Bone marrow (tissue), 2 donors: ENCODE data around the gene TFEB.

Experiments used
- DNase-seq, 2 donors: peaks; one replicate each; lab custom pipeline; 2025; lab: John Stamatoyannopoulos, UW

The TFEB gene

DNA sequence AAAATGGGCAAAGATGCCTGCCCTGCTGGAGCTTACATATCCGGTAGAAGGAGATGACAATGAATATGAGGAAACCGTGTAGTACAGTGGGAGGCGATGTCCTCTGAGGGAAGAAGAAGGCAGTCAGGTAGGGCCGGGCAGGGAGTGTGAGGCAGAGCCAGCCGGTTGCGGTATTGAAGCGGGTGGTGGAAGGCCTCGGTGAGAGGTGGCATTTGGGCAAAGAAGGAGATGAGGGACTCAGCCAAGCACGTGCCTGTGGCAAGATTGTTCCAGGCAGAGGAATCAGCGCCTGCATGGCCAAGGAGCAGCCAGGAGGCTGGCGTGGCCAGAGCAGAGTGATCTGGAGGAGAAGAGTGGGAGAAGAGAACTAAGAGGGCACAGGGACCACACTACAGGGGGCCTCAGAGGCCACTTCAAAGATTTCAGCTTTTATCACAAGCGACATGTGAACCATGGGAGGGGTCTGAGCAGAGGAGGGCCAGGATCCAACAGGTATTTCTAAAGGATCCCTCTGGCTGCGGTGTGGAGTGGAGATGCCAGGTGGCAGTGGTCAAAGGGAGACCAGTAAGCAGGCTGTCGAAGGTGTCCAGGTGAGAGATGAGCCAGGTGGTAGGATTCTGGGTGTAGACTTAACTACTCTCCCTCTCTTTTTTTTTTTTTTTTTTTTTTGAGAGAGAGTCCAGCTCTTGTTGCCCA lies 83.3 kb downstream of the TFEB start:
- no peak for DNase-seq

- no peak for DNase-seq
Measured at GRCh38 chr6:41651246-41651961, 84.0 kb downstream of the TFEB start.

DNA sequence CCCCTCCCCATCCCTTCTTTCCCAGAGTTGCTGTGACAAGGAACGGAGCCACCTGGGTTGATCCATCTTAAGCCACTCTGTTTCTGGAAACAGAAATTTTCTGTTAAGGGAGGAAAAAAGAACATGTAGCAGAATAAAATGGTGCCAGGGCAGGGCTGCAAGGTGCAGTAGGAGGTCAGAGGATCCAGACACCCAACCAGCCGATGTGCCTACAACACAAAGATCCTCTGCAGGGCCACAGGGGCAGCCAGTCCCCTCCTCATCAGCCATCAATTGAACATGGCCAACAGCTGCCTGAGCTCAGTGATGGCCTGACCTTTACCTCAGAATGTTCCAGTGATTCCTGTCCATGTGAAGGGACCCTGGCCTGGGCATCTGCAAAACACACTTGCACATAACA lies 85.3 kb downstream of the TFEB start:
- DNase-seq = no peak

DNA sequence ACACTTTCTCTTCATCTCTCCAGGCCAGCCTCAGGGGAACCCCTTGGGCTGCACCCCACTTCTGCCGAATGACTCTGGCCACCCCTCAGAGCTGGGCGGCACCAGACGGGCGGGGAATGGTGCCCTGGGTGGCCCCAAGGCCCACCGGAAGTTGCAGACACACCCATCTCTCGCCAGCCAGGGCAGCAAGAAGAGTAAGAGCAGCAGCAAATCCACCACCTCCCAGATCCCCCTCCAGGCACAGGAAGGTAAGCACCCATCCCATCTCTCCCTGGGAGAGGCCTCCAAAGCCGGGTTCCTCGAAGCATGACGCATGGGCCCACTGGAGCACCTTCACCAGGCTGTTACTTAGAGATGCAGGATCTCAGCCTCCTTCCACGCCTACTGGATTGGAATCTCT lies 85.8 kb downstream of the TFEB start:
- no peak for DNase-seq

- no peak for DNase-seq
Measured at GRCh38 chr6:41648921-41649320, 86.5 kb downstream of the TFEB start.

DNA sequence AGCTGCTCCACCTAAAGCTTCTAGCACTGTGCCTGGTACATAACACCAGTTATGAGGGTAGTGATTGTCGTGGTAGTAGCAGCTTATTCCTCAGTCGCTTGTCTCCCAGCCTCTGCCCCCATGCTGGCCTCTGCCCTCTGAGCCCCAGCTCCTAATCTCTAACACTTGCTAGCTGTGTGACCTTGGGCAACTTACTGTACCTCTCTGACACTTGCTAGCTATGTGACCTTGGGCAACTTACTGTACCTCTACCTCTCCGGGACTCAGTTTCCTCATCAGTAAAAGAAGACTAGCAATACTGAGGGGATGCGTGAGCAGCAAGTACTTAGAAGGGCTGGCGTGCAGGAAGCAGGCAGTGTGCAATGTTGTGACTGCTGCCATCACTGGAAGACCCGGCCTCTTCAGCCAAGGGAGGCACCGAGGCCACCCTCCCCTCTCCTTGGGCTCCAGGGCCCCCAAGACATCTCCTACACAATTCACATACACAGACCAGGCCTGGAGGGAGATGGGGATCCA lies 87.3 kb downstream of the TFEB start:
- no peak for DNase-seq

- no peak for DNase-seq
Measured at GRCh38 chr6:41647061-41647511, 88.3 kb downstream of the TFEB start.

- DNase-seq = no peak
Measured at GRCh38 chr6:41646026-41646795, 89.2 kb downstream of the TFEB start.

DNA sequence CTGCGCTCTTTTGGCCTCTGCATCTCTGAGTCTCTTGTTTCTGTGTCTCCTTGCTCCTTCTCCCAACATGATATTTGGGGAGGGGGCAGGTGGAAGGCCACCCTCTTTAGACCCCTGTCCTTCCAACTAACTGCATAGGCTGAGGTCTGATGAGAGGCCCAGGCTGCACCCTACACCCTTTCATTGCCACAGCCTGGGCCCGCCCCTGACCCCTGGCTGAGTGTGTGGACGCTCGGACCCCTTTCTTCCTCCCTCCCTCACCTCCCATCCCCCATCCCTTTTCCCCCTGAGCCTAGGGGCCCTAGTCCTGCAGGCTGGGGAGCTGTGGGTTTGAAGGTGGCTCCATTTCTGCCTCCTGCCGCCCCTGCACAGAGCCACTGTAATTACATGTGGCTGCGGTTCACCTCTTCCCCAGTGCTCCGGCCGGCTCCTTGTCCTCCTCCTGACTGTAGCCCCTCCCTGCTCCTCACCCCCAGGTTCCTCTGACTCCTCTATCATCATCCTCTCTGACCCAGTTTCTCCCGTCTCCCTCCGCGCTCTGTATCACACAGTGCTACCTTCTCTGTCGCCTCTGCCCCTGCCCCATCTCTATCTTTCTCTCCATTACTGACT lies 90.3 kb downstream of the TFEB start:
- no peak for DNase-seq

DNA sequence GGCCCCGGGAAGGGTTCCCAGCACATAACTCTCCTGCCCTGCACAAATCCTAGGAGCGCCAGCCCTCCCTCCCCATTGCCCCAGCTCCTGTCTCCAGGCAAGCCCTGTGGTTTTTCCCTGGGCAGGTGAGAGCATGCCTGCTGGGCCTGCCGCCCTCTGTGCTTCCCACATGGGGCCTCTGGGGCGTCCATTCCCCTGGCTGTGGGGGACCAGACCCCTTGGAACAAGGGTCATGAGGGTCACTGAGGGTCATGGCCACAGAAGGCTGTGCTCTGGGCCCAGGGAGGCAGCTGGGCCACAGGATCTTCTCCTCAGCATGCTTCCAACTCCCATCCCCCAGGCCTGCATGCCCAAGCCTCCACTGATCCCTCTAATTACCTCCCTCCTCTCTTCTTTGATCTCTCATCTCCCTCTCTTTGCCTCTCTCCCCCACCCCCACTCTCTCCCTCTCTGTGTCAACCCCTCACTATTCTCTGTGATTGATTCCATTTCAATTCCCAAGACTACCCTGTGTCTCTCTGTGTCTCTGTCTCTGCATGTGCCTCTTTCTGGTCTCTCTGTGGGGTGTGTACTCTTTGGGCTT lies 91.0 kb downstream of the TFEB start:
- no peak for DNase-seq

- no peak for DNase-seq
Measured at GRCh38 chr6:41643899-41644269, 91.5 kb downstream of the TFEB start.

DNA sequence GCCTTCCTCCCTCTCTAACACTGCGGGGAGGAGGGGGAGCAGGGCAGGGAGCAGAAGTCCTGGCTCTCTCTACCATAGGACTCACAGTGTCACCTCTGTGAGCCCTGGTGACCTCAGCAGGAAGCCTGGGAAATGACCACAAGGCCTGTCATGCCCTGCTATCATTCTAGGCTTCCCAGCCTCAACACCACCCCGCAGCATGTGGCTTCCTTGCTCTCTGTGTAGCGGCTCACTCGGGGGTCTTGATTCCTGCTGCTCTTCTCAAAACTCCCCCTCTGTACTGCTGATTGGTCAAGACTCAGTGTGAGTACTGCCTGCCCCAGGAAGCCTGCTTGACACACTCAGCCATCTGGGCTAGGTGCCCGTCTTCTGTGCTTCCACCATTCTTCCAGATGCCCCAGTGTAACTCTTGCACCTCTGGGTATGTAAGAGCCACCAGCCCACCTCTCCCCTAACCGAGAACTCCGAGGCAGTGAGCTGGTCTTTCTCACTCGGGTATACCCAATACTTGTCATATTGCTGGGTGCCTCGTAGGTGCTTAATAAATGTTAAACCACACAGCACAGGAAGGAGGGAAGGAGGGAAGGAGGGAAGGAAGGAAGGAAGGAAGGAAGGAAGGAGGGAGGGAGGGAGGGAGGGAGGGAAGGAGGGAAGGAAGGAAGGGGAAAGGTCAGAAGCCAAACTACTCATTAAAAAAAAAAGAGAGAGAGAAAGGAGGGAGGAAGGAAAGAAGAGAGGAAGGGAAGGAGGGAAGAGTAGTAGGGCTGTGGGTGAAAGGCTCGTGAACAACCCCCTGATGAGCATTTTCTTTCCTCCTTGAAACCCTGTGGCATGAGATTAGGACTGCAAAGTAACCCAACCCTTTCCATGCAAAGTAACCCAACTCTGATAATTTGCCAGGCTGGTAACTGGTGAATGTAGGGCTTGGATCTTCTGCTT lies 92.2 kb downstream of the TFEB start:
- no peak for DNase-seq

DNA sequence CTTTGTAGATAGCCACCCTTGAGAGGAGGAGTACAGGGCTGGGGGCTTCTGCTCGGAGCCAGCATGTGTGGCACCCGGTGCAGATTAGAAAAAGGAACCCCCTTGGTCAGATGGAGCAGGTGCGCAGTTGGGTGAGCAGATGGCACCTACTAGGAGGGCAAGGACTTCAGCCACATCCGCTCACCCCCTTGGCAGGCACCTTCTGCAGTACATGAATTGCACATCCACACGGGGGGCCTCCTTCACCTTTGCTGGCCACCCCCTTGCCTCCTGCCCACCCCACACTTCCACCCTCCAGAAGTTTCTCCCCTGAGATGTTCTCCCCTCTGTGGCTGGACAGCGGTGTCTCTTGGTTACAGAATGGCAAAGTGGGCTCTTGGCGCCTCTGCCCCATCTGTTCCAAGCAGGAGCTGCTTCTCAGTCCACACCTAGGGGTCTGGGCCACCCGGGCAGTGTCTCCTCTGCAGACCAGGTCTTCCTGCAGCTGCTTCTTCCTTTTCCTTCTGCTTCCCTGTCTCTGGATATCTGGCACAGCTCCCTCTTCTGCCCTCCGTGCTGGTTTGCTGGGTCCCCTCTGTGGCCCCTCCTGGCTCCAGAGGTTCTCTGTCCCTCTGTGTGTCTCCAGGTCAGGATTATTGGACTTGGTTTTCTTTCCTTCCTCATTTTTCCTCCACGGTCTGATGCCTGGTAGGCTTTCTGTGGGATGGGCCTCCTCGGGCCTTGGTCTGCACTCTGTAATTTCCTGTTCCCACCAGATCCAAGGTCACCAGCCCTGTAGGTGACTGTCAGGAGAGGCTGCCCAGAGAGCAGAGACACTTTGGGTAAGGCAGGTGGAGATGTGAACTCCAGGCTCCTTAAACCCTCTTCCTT lies 93.1 kb downstream of the TFEB start:
- no peak for DNase-seq

DNA sequence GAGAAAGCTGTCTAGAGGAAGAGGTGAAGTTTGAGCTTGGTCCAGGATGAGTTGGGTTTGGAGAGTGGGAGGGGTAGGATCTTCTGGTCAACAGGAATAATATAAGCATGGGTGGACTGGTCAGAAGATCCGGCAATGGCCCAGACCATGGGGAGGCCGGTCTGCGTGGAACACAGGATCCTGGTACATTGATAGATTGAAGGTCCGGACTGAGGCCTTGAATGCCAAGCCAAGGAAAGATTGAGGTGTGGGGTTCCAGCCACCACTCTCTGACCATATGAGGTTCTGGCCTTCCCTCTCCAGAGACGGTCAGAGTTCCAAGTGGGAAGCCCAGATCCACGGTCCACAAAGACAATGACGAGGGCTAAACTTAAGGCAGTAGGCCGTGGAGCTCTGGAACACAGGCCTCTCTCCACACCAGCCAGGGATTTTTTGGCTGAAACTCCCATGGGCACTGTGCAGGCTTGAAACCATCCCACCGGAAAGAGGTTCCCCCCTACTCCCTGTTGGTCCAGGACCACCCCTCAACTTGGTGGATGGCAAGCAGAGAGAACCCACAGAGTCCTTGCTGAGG lies 94.0 kb downstream of the TFEB start:
- no peak for DNase-seq

- no peak for DNase-seq
Measured at GRCh38 chr6:41640426-41640825, 95.0 kb downstream of the TFEB start.

GRCh38 chr6:41639809-41640371 lies 95.5 kb downstream of the TFEB start:
- DNase-seq = no peak

GRCh38 chr6:41638935-41639808 lies 96.2 kb downstream of the TFEB start:
- DNase-seq = no peak
